ENCODE data around the gene AQP12A. TPM values are rescaled to one million over a fixed set of nuclear protein-coding genes. Genes with fewer than 3 reads are reported as not detected.

Gene AQP12A
- total RNA-seq, 1 donor from 2014 or later, result not detected

- peak overlapping the region; percentile 83 for H3K27ac Mint-ChIP-seq (ENCODE audit: unreplicated experiment)
- H3K4me1 Mint-ChIP-seq, result no peaks in the 10 kb centered on the region
These were observed 36.2 kb downstream of the AQP12A start for GRCh38 chr2:240727913-240728312.

DNA sequence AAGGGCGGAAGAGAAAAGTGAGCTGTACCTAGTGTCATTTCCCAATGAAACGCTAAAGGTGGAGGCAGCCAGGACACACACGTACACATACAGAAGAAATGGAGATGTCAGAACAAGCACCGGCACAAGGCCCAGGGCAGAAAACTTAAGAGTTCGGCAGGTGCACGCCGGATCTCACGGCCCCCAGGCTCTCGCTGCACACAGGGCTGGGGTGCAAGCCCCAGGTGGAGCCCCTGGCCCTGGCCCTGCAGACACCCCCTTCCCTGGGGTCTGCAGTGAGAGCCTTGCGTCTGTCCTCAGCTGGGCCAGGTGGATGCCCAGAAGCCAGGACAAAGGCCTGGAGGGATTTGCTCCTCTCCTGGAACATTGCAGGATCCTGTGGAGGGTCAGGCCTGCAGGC lies 36.7 kb downstream of the AQP12A start:
- Mint-ChIP-seq H3K27me3 (ENCODE audit: low read depth) (no peaks in the 10 kb centered on the region), H3K36me3 (ENCODE audit: low read depth) (no peaks in the 10 kb centered on the region), H3K27ac (ENCODE audit: unreplicated experiment) (peak overlapping the region; percentile 83), H3K9me3 (no peaks in the 10 kb centered on the region), H3K4me1 (no peaks in the 10 kb centered on the region), H3K4me3 (no peak overlapping the region)
- TF ChIP-seq, protein P1, sequence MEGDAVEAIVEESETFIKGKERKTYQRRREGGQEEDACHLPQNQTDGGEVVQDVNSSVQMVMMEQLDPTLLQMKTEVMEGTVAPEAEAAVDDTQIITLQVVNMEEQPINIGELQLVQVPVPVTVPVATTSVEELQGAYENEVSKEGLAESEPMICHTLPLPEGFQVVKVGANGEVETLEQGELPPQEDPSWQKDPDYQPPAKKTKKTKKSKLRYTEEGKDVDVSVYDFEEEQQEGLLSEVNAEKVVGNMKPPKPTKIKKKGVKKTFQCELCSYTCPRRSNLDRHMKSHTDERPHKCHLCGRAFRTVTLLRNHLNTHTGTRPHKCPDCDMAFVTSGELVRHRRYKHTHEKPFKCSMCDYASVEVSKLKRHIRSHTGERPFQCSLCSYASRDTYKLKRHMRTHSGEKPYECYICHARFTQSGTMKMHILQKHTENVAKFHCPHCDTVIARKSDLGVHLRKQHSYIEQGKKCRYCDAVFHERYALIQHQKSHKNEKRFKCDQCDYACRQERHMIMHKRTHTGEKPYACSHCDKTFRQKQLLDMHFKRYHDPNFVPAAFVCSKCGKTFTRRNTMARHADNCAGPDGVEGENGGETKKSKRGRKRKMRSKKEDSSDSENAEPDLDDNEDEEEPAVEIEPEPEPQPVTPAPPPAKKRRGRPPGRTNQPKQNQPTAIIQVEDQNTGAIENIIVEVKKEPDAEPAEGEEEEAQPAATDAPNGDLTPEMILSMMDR (conservative IDR thresholded peaks at IDR 0.05), result no peak
- no peak for DNase-seq (ENCODE audit: low read depth, low spot score)

More at GRCh38 chr2:240727913-240728312, 36.2 kb downstream of the AQP12A start:
- H3K36me3 Mint-ChIP-seq (ENCODE audit: low read depth), result no peaks in the 10 kb centered on the region
- H3K4me3 Mint-ChIP-seq, result no peak overlapping the region
- DNase-seq (ENCODE audit: low read depth, low spot score), result no peak
- H3K27me3 Mint-ChIP-seq (ENCODE audit: low read depth), result no peaks in the 10 kb centered on the region
- TF ChIP-seq, protein P1 (conservative IDR thresholded peaks at IDR 0.05), result no peak
- H3K9me3 Mint-ChIP-seq, result no peaks in the 10 kb centered on the region

DNA sequence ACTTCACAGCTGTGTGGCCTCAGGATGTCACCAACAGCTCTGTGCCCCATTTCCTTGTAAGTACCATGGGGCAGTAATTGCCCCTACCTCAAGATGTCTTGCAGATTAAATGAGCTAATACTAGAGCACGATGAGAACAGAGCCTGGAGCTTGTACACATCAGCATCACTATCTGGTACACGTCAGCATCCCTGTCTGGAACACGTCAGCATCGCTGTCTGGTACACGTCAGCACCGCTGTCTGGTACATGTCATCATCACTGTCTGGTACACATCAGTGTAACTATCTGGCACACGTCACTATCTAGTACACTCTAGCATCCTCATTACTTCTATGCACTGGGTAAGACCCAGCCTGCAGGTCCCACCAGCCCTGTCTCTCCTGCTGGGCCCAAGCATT lies 37.2 kb downstream of the AQP12A start:
- no peaks in the 10 kb centered on the region for H3K9me3 Mint-ChIP-seq

DNA sequence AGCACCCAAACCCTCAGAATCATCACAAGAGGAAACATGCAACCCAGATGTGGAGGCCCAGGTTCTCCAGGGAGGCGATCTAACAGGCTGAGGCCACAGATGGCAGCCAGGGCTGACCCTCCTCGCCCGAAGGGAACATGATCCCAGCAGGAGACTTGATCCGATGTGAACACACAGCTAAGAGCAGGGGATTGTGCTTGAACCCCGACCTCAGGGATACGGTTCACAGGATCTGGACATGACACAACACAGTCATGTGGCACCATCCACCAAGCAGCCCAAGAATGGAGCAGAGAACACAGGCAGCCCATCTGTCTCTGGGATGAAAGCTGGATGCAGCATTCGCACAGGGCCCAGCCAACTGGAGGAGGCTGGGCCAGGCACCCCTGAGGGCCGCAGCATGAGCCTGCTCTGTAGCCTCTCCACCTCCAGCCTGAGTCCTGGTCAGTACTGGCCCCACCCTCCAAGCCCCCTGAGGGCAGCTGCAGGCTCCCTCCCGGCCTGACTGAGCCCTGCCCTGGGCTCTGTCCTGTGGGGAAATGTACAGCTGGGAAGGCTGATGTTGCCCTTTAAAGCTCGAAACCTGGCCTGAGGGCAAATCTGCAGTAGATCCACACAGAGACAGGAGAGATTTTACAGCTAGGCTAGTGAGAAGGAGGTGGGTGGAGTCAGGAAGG lies 39.0 kb downstream of the AQP12A start:
- no peaks in the 10 kb centered on the region for H3K9me3 Mint-ChIP-seq
- no peaks in the 10 kb centered on the region for H3K36me3 Mint-ChIP-seq (ENCODE audit: low read depth)
- TF ChIP-seq, protein P1 (conservative IDR thresholded peaks at IDR 0.05), result no peak
- no peak for DNase-seq (ENCODE audit: low read depth, low spot score)
- no peak overlapping the region for H3K4me3 Mint-ChIP-seq
- no peaks in the 10 kb centered on the region for H3K27me3 Mint-ChIP-seq (ENCODE audit: low read depth)
- no peak overlapping the region for H3K27ac Mint-ChIP-seq (ENCODE audit: unreplicated experiment)
- H3K4me1 Mint-ChIP-seq, result no peaks in the 10 kb centered on the region

More for the DNA sequence above, 37.2 kb downstream of the AQP12A start:
- no peak for DNase-seq (ENCODE audit: low read depth, low spot score)
- H3K36me3 Mint-ChIP-seq (ENCODE audit: low read depth), result no peaks in the 10 kb centered on the region
- no peaks in the 10 kb centered on the region for H3K4me1 Mint-ChIP-seq
- H3K4me3 Mint-ChIP-seq, result no peak overlapping the region
- H3K27me3 Mint-ChIP-seq (ENCODE audit: low read depth), result no peaks in the 10 kb centered on the region
- no peak overlapping the region for H3K27ac Mint-ChIP-seq (ENCODE audit: unreplicated experiment)
- TF ChIP-seq, protein P1 (conservative IDR thresholded peaks at IDR 0.05), result no peak

DNA sequence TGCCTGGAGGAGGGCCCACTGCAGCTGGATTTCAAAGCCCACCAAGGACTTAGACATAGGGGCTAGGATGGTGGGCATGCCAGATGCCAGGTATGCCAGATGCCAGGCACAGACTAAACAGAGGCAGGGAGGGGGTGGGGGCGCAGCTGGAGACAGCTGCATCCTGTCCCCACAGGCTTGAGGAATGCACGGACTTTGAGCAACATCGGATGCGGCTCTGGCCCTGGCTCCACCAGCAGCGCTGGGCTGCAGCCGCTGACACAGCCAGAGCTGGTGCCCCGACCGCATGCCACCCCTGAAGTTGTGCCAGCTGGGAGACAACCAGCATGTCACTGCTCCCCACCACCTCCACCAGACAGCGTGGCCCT lies 39.5 kb downstream of the AQP12A start:
- no peak overlapping the region for H3K27ac Mint-ChIP-seq (ENCODE audit: unreplicated experiment)
- DNase-seq (ENCODE audit: low read depth, low spot score), result no peak

More for the DNA sequence above, 39.5 kb downstream of the AQP12A start:
- H3K9me3 Mint-ChIP-seq, result no peaks in the 10 kb centered on the region
- no peaks in the 10 kb centered on the region for H3K27me3 Mint-ChIP-seq (ENCODE audit: low read depth)
- H3K36me3 Mint-ChIP-seq (ENCODE audit: low read depth), result no peaks in the 10 kb centered on the region
- TF ChIP-seq, protein P1 (conservative IDR thresholded peaks at IDR 0.05), result no peak
- H3K4me3 Mint-ChIP-seq, result no peak overlapping the region
- no peaks in the 10 kb centered on the region for H3K4me1 Mint-ChIP-seq

All from neural crest cell (in vitro differentiated cells).